ENCODE measurements around the gene PCID2. TPM values are rescaled to one million over a fixed set of nuclear protein-coding genes. Genes with fewer than 3 reads are reported as not detected.

PCID2 gene
- total and polyA plus RNA-seq, 11 donors: 30.0 to 60.2 (median 45.2) TPM

- intact Hi-C loops (cut with DNase I): no loop called here
- ATAC-seq: no peak
- H3K36me3 ChIP-seq: peaks cover 0 to 80% (median 70%) of the 10 kb centered on the region in 9 donors
- no peaks in the 10 kb centered on the region for H3K27me3 ChIP-seq
- H3K4me1 ChIP-seq: peaks cover 0 to 38% (median 6%) of the 10 kb centered on the region in 12 donors
- no peaks in the 10 kb centered on the region for H3K9me3 ChIP-seq
- no peak for DNase-seq
- no peak overlapping the region for H3K4me3 ChIP-seq
- peak overlapping the region in 1 of 12 donors; percentile 43 for H3K27ac ChIP-seq
- WGBS, 4 donors: 92 to 93% (median 93%) methylated on average over 17 to 22 of the region's 22 CpGs
- TF ChIP-seq POLR2A (IDR thresholded peaks at IDR 0.05): no peak
- TF ChIP-seq CTCF (IDR thresholded peaks at IDR 0.05): no peak
Measured at GRCh38 chr13:113184568-113185440, 23.7 kb downstream of the PCID2 start.

DNA sequence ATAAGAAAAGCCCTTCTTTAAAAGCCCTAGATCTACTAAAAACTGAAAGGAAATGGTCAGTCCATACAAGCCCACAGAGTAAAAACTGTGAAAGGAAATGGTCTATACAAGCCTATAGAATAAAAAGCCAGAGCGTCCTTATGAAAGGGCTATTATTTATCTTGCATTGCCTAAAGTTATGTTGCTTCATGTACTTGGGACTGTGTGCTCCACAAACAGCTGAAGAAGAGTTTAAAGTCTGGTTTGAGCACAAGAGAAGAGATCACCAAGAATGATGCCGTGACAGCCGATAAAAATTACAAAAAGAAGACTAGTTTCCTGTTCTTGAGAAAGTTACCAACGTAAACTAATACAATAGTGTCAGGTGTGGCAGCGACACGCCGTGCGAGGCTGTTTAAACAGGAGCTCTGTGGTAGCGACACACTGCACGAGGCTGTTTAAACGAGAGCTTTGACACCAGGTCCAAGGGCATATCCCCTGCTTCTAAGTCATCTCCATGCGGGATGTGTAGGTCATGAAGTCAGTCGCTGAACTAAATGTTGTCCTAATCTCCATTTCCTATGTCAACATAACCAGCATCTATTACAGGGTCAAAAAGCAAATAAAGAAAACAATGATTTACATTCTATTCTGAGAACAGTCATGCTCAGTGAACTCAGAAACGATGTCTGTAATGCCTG lies 24.9 kb downstream of the PCID2 start:
- H3K27ac ChIP-seq: no peak overlapping the region
- no peaks in the 10 kb centered on the region for H3K9me3 ChIP-seq
- DNase-seq (no peak), ATAC-seq (no peak)
- WGBS, 4 donors: 89 to 92% (median 91%) methylated on average over 14 of the region's 14 CpGs
- H3K36me3 ChIP-seq: peaks cover 0 to 80% (median 72%) of the 10 kb centered on the region in 9 donors
- H3K27me3 ChIP-seq: no peaks in the 10 kb centered on the region
- no peak for TF ChIP-seq POLR2A (IDR thresholded peaks at IDR 0.05)
- no peak for TF ChIP-seq CTCF (IDR thresholded peaks at IDR 0.05)
- no peak overlapping the region for H3K4me3 ChIP-seq
- H3K4me1 ChIP-seq: peaks cover 0 to 47% (median 15%) of the 10 kb centered on the region in 12 donors
- intact Hi-C loops (cut with DNase I): no loop called here

GRCh38 chr13:113182046-113182445 lies 26.4 kb downstream of the PCID2 start:
- intact Hi-C loops (cut with DNase I): no loop called here
- Histone ChIP-seq H3K36me3 (peaks cover 0 to 89% (median 80%) of the 10 kb centered on the region in 9 donors), H3K4me1 (peaks cover 0 to 51% (median 17%) of the 10 kb centered on the region in 12 donors), H3K27ac (no peak overlapping the region), H3K27me3 (no peaks in the 10 kb centered on the region), H3K4me3 (no peak overlapping the region), H3K9me3 (no peaks in the 10 kb centered on the region)
- WGBS, 4 donors: 89 to 95% (median 92%) methylated on average over 4 of the region's 4 CpGs
- TF ChIP-seq POLR2A (IDR thresholded peaks at IDR 0.05) (no peak), CTCF (IDR thresholded peaks at IDR 0.05) (no peak)
- no peak for ATAC-seq
- no peak for DNase-seq

Data from heart left ventricle (tissue), 16 donors.